Hematopoietic multipotent progenitor cell treated with erythropoietin and hydrocortisone succinate and interleukin-3 and kit ligand, for 4 days (in vitro differentiated cells): ENCODE results near the gene RABEP2.
"Not testable (repeated sequence)": the region's sequence is repeated elsewhere in the genome, so short reads cannot be mapped to it uniquely, and the experiment has no call there.

ENCODE experiments used
- DNase-seq: peaks from one replicate; pipeline ENCODE4 v3.0.0-alpha.2; 2015

The RABEP2 gene

GRCh38 chr16:28903344-28904042 is 21.5 kb downstream of the RABEP2 start:
- no peak for DNase-seq

- peak; percentile 54 for DNase-seq
Observed at GRCh38 chr16:28902909-28903308, 22.1 kb downstream of the RABEP2 start.

GRCh38 chr16:28901862-28902261 is 23.2 kb downstream of the RABEP2 start:
- DNase-seq, result no peak

- no peak for DNase-seq
Observed at GRCh38 chr16:28900601-28901000, 24.4 kb downstream of the RABEP2 start.

- no peak for DNase-seq
Observed at GRCh38 chr16:28899882-28900590, 25.0 kb downstream of the RABEP2 start.

- no peak for DNase-seq
Observed at GRCh38 chr16:28898942-28899341, 26.1 kb downstream of the RABEP2 start.

GRCh38 chr16:28898266-28898665 is 26.8 kb downstream of the RABEP2 start:
- no peak for DNase-seq

- DNase-seq, result no peak
Observed at GRCh38 chr16:28897826-28898225, 27.2 kb downstream of the RABEP2 start.

GRCh38 chr16:28895609-28896008 is 29.4 kb downstream of the RABEP2 start:
- DNase-seq, result no peak

GRCh38 chr16:28893291-28893690 is 31.7 kb downstream of the RABEP2 start:
- DNase-seq, result no peak

- DNase-seq, result no peak
Observed at GRCh38 chr16:28891964-28892890, 32.8 kb downstream of the RABEP2 start.

- not testable (repeated sequence) for DNase-seq
Observed at GRCh38 chr16:28890355-28890754, 34.7 kb downstream of the RABEP2 start.

- no peak for DNase-seq
Observed at GRCh38 chr16:28886945-28887344, 38.1 kb downstream of the RABEP2 start.

- no peak for DNase-seq
Observed at GRCh38 chr16:28884045-28884444, 41.0 kb downstream of the RABEP2 start.

GRCh38 chr16:28883221-28883996 is 41.6 kb downstream of the RABEP2 start:
- no peak for DNase-seq

- no peak for DNase-seq
Observed at GRCh38 chr16:28882551-28883160, 42.4 kb downstream of the RABEP2 start.

- not testable (repeated sequence) for DNase-seq
Observed at GRCh38 chr16:28881565-28881964, 43.5 kb downstream of the RABEP2 start.

GRCh38 chr16:28880955-28881354 is 44.1 kb downstream of the RABEP2 start:
- DNase-seq, result no peak

- DNase-seq, result no peak
Observed at GRCh38 chr16:28880589-28880915, 44.5 kb downstream of the RABEP2 start.

GRCh38 chr16:28879841-28880588 is 45.0 kb downstream of the RABEP2 start:
- DNase-seq, result peak; percentile 94

- DNase-seq, result no peak
Observed at GRCh38 chr16:28879261-28879840, 45.7 kb downstream of the RABEP2 start.
